ENCODE results near the gene CAMK2G. TPM values are rescaled to one million over a fixed set of nuclear protein-coding genes. Genes with fewer than 3 reads are reported as not detected.

The CAMK2G gene
- total RNA-seq, 4 donors from 2014 or later: 82.3 to 207 (median 155) TPM

DNA sequence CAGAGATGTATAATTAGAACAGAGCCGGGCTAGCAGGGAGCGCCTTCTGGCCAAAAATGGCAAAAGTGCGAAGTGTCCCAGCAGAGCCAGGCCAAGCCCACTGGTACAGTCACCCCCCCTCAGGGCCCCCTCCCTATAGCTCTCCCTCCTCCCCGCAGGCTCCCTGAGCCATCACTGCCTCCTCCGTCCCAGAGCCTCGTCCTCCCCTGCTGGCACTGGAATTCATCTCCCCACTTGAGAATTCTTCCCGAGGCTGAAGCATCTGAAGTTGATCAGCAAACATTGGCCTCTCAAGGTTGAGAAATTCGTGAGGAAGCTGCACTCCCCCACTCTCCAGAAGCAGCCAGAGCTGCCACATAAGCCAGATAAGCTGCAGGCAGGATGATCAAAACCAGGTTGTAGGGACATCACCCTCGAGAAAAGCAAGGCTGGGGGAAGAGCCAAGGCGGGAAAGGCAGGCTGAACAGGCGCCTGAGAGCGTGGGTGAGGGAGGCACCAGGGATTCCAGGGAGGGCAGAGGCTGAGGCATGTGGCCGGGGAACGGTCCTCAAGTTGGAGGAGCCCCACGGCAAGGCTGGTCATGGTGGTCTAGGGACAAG lies 23.4 kb downstream of the CAMK2G start:
- TF ChIP-seq, protein P1, sequence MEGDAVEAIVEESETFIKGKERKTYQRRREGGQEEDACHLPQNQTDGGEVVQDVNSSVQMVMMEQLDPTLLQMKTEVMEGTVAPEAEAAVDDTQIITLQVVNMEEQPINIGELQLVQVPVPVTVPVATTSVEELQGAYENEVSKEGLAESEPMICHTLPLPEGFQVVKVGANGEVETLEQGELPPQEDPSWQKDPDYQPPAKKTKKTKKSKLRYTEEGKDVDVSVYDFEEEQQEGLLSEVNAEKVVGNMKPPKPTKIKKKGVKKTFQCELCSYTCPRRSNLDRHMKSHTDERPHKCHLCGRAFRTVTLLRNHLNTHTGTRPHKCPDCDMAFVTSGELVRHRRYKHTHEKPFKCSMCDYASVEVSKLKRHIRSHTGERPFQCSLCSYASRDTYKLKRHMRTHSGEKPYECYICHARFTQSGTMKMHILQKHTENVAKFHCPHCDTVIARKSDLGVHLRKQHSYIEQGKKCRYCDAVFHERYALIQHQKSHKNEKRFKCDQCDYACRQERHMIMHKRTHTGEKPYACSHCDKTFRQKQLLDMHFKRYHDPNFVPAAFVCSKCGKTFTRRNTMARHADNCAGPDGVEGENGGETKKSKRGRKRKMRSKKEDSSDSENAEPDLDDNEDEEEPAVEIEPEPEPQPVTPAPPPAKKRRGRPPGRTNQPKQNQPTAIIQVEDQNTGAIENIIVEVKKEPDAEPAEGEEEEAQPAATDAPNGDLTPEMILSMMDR (IDR thresholded peaks at IDR 0.05): peak in 1 of 4 experiments; percentile 31
- TF ChIP-seq POLR2AphosphoS5 (IDR thresholded peaks at IDR 0.05): peak; percentile 75
- no peak for TF ChIP-seq POLR2A (IDR thresholded peaks at IDR 0.05)
- peak; percentile 89 for ATAC-seq
- 13 to 39% methylated on average over 5 to 11 of the region's 15 CpGs for WGBS, 2 donors (ENCODE audit: low coverage in 1 of 2)
- no peaks in the 10 kb centered on the region for H3K9me3 ChIP-seq
- H3K4me1 ChIP-seq: peaks cover 3 to 78% (median 33%) of the 10 kb centered on the region in 3 donors
- peak overlapping the region in 1 of 2 donors; percentile 9 for H3K4me3 ChIP-seq
- H3K27ac ChIP-seq: peak overlapping the region; percentile 73 to 92 (median 88)
- H3K36me3 ChIP-seq: peaks cover 0 to 59% of the 10 kb centered on the region in 2 donors
- H3K27me3 ChIP-seq: no peaks in the 10 kb centered on the region

DNA sequence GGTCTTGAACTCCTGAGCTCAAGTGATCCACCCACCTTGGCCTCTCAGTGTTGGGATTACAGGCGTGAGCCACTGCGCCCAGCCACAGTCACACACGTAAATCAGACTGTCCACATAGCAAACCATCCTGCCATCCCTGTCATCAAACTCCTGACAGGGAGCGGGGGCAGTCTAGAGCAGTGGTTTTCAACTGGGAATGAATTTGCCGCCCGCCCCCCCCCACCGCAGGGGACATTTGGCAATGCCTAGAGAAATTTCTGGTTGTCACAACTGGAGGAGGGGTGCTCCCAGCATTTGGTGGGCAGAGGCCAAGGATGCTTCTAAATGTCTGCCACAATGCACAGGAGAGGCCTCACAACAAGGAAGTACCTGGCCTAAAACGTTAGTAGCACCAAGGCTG lies 24.1 kb downstream of the CAMK2G start:
- no peak overlapping the region for H3K4me3 ChIP-seq
- no peaks in the 10 kb centered on the region for H3K27me3 ChIP-seq
- ATAC-seq: peak; percentile 1
- H3K27ac ChIP-seq: peak overlapping the region; percentile 73 to 92 (median 88)
- no peaks in the 10 kb centered on the region for H3K9me3 ChIP-seq
- H3K4me1 ChIP-seq: peaks cover 3 to 70% (median 33%) of the 10 kb centered on the region in 3 donors
- TF ChIP-seq POLR2A (IDR thresholded peaks at IDR 0.05): no peak
- no peak for TF ChIP-seq EP300 (IDR thresholded peaks at IDR 0.05)
- TF ChIP-seq, protein P1 (IDR thresholded peaks at IDR 0.05): no peak
- TF ChIP-seq POLR2AphosphoS5 (IDR thresholded peaks at IDR 0.05): no peak
- H3K36me3 ChIP-seq: peaks cover 0 to 61% of the 10 kb centered on the region in 2 donors
- 67% methylated on average over 3 of the region's 8 CpGs; no CpG with 5 or more reads in 1 of the 2 donors for WGBS, 2 donors (ENCODE audit: low coverage in 1 of 2)

DNA sequence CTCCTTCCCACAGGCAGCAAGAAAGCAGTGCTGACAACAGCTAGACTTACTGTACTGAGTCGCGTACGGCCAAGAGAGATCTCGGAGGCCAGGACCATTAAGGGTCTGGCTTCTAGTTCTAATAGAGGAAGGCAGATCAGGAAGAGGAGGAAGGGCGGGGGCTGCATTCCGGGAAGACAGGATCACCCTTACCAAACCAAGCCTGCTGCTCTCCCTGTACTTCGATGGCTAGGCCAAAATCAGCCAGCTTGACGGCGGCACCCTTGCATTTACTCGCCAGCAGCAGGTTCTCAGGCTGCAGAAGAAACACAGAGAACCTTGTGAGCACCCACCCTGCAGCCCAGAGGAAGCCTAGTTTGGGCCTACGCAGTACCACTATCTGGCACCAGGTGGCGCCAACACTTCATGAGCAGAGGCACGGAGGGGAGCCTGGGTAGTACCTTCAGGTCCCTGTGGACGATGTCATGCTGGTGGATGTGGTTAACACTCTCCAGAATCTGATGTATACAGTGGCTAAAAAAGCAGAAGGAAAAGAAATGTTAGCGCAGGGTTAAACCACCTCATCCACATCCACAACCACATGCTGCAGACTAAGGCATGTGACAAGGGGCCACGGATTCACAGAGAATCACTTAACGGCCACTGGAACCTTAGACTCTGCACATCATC lies 25.4 kb downstream of the CAMK2G start:
- no peak for TF ChIP-seq EP300 (IDR thresholded peaks at IDR 0.05)
- TF ChIP-seq, protein P1 (IDR thresholded peaks at IDR 0.05): peak in 3 of 4 experiments; percentile 99 to 100 (median 99)
- H3K4me3 ChIP-seq: no peak overlapping the region
- H3K4me1 ChIP-seq: peaks cover 3 to 58% (median 33%) of the 10 kb centered on the region in 3 donors
- H3K27me3 ChIP-seq: no peaks in the 10 kb centered on the region
- H3K9me3 ChIP-seq: no peaks in the 10 kb centered on the region
- peak; percentile 64 for ATAC-seq
- peak overlapping the region; percentile 73 to 92 (median 88) for H3K27ac ChIP-seq
- WGBS, 2 donors (ENCODE audit: low coverage in 1 of 2): 28 to 35% methylated on average over 4 of the region's 17 CpGs
- peaks cover 0 to 72% of the 10 kb centered on the region in 2 donors for H3K36me3 ChIP-seq

DNA sequence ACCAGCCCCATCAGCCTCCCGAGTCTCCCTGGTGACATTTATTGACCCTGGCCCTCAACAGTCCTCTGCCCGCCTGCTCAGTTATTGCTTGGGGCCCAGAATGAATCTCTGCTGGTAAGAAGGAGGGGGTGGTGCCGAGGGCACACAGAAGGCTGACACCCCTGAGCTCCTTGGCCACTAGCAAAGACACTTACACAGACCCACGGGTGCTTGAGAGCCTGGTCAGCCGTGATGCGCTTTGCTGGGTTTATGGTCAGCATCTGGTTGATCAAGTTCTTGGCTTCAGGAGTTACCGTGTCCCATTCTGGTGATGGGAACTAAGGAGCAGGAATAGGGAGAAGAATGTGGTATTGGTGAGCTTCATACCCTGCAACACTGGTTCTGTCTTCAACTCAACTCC lies 27.3 kb downstream of the CAMK2G start:
- Histone ChIP-seq H3K36me3 (peaks cover 0 to 72% of the 10 kb centered on the region in 2 donors), H3K4me1 (peaks cover 3 to 39% (median 27%) of the 10 kb centered on the region in 3 donors)
- 100% methylated on average over 2 of the region's 7 CpGs; no CpG with 5 or more reads in 1 of the 2 donors for WGBS, 2 donors (ENCODE audit: low coverage in 1 of 2)

More for the DNA sequence above, 27.3 kb downstream of the CAMK2G start:
- no peaks in the 10 kb centered on the region for H3K27me3 ChIP-seq
- H3K9me3 ChIP-seq: no peaks in the 10 kb centered on the region
- peak overlapping the region in 1 of 4 donors; percentile 90 for H3K27ac ChIP-seq
- TF ChIP-seq, protein P1 (IDR thresholded peaks at IDR 0.05): no peak
- TF ChIP-seq POLR2A (IDR thresholded peaks at IDR 0.05) (no peak), POLR2AphosphoS5 (IDR thresholded peaks at IDR 0.05) (no peak), EP300 (IDR thresholded peaks at IDR 0.05) (no peak)
- no peak for ATAC-seq
- no peak overlapping the region for H3K4me3 ChIP-seq
